GM19099 (cell line): Measurements from ENCODE around the gene ZCCHC14.

Source experiments
- POLR2A ChIP-seq: IDR thresholded peaks from 3 replicates; pipeline ENCODE4 v1.6.1; 2011; ENCODE audit warnings: low read depth; ENCODE audit not compliant: insufficient read length; ENCODE audit errors: extremely low read depth

ZCCHC14 gene

DNA sequence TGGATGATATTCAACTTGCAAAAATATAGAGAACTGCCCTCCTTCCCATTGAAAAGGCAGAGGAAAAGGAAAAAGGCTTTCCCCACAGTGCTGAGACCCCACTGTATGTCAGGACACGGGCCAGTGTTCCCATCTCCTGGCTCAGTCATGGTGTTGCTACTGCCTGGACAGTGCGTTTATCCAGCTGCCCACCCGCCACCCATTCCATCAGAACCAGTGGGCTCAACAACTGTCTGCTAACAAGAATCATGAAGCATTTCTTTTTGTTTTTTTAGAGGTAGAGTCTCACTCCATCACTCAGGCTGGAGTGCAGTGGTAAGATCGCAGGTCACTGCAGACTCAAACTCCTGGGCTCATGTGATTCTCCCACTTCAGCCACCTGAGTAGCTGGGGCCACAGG lies 120.5 kb downstream of the ZCCHC14 start:
- TF ChIP-seq POLR2A = no peak

DNA sequence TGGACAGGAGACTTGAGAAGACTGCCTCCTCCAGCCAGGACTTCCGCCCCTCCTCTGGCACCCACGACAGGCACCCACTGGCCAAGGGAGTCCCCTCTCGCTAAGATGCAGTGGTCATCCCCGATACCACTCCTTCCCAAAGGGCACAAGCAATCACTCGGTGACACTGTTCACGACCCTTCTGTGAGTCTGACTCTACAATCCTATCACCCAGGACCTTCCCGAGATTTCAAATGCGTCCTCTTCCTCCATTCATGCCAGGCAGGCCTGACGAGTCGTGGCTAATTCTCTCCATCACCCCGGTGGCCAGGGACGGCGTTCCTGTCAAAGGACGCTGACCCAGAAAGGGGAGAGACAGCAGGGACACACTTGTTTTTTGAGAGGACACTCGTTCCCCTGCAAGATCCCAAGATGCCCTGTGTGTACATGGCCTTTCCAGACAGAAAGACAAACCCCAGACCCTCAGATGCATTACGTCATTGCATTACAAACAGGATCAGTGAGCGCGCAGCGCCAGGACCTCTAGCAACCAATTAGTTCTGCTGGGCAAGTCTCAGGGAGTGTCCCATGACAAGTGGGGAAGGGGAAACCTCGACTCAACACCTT lies 121.5 kb downstream of the ZCCHC14 start:
- no peak for TF ChIP-seq POLR2A

DNA sequence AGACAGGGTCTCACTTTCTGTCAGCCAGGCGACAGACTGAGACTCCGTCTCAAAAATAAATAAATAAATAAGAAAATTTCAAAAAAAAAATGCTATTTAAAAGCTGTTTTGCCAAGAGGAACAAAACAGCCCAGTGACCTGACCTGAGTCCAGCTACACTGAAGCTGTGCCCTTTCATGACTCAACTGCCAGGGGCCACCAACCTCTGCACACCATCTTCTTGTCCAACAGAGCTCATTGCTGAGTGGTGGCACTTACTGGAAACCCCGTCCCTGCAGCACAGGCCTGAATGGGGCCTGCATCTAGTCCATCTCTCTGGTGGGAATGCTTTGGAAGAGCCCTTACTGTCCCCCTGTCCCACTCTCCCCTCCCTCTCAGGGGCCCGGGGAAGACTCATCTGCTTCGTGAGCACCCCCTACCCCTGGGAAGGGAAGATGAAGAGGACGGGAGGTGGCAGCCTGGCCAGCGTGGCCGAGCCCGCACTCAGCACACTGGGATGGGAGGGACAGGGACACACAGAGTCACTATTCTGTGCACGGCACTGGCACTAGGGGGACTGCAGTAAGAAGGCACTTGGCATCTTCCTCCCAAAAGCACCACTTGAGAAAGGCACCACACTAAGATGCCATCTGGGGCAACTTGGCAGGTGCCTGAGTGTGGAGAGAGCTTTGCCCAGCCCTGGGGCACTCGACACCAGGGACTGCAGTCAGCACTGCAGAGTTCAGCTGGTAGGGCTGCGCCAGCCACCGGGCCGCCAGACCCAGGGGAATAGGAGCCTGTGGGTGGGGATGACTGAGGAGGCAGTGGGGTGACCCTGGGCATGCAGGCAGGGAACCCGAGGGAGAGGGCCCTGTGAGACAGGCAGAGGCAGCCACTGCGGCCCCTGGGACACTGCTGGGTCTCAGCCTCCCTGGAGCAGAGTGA lies 122.8 kb downstream of the ZCCHC14 start:
- no peak for TF ChIP-seq POLR2A

DNA sequence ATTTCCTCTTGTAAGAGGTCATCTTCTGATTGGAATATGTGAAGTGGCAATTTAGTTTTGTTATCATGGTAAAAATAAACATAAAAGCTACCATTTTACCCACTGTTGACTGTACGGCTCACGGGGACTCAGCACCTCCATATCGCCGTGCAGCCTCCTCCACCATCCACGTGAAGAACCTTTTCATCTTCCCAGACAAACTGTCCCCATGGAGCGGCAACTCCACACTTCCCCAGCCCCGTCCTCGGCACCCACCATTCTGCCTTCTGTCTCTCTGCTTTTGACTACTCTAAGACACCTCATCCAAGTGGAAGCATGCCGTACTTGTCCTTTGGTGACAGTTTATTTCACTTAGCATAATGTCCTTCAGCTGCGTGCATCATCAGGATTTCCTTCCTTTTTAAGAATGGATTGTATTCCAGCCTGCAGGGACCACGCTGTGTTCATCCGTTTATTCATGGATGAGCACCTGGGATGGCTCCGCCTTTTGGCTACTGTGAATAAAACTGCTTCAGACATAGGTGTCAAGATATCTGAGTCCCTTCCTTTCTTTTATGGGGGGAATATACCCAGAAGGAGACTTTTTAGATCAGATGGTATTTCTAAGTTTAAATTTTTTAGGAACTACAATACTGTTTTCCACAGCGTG lies 123.6 kb downstream of the ZCCHC14 start:
- no peak for TF ChIP-seq POLR2A

DNA sequence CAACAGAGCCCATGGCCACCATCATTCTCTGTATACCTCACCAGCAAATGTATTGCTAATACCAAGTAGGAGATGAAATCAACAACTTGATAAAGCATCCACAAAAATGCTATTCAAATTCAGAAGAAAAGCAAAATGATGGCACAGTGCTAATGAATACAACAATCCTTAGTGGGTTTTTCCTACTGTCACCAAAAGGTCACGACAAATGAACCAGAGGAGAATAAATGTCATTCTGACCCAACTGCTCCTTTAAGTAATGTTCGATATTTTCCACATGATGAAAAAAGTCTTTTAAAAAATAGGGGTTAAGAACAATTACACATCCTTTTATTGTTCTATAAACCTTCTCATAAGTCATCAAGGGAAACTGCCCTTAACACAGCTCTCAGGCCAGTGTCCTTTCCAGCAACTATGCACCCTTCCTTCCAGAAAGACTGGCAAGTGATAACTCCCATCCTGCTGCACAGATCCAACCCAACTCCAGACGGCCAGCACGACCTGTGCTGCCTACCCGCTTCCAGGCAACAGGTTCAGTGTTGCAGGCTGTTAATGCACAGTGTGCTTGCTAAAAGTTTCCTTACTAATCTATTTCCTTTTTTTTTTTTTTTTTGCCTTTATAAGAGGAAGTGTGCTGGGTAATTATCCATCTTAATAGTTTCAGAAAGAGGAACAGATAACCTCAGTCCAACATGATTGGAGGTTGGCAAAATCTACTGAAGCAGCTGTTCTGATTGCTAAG lies 124.6 kb downstream of the ZCCHC14 start:
- TF ChIP-seq POLR2A = no peak

DNA sequence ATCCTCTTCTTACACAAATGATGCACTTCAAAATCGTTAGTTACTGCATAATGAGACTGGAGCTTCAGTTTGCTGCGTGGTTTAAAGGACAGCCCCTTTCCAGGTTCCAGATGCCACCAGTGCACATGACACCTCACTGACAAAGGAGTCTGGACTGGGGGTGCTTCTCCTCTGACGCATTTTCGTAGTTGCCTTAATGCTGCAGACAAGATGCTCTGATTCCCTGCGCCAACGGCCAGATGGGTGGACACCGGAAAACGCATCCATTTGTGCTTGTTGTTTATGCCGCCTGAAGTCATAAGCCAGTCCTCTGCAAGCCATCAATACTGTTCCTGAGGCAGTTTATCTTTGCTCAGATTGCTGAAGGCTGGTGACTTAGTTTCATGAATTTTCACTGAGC lies 125.3 kb downstream of the ZCCHC14 start:
- no peak for TF ChIP-seq POLR2A

DNA sequence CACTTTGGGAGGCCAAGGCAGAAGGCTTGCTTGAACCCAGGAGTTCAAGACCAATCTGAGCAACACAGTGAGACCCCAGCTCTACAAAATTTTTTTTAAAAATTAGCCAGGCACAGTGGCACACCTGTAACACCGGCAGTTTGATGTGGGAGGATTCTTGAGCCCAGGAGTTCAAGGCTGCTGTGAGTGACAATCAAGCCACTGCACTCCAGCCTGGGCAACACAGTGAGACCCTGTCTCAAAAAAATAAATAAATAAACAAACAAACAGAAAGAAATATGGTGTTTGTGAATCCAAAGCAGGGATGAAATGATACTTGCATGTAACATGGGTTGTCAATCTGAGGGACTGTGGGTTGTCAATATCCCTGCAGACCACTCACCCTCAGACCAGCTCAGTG lies 125.9 kb downstream of the ZCCHC14 start:
- no peak for TF ChIP-seq POLR2A

DNA sequence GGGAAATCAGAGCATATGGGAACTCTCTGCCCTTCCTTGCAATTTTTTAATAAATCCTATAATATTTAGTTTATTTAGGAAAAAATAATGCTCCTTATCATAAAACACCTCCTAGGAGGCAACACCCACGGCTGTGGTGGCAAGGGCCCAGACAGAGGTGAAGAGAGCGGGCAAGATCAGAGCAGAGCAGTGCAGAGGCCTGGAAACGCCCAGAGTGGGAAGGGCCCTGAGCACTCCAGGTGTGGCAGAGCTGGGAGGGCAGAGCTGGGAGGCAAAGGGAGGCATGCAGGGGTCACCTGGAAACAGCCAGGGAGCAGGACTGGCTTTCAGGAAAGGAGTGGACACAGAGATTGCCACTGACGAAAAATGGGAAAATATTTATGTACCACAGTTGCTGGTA lies 126.5 kb downstream of the ZCCHC14 start:
- no peak for TF ChIP-seq POLR2A

DNA sequence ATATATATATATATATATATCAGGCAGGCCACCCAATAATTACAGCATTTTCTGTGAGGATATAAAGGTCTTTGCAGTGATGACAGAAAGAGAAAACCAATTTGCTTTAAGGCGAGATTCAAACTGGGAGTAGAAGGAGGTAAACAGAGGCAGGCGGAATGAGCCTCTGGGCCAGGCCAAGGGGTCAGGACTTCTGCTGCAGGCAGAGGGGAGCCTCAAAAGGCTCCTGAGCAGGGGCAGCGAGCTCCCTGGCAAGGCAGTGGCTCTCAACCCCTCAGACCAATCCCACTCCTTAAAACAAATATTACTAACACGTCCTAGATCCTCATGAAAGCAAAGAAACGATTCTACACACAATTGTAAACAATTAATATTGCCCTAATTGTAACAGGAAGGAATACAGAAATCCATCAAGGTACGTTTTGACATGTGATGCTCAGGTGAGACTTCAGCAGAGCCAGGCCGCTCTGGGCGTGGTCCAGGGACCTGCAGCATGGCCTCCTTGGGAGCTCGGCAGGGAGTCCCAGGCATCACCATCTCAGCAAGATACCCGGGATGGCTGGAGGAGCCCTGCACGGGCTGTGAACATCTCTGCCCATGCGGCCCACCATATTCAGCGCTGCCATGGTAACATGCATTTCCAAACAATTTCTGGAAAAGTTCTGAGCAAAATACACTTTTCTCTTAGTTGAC lies 127.7 kb downstream of the ZCCHC14 start:
- no peak for TF ChIP-seq POLR2A

DNA sequence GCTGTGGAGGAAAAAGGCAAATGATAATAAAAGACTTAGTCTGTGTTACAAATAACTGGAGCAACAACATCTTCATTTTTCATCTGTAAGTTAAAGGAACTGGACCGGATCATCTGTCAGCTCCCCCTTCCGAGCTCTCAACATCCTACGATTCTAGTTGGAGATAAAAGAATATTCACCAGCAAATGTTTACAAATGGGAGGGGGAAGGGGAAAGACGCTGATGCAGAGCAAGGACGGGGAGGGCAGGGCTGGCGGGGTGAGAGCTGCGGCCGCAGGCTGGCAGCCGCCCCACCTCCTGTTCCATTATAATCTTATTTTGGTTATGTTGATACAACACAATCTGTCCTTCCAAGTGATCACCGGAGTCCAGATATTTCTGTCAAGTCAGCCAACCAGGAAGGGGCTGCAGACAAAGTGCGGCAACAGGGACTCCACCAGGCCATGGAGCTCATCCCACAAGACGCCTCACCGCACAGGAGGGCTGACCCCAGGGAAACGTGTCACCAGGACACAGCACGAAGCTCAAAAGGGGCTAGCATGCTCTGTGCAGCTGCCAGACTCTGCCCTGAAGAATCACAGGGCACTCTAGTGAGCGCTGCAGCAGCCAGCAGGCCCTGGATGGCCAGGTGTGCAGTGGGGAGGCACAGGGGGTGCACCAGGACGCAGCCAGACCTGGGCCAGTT lies 128.9 kb downstream of the ZCCHC14 start:
- no peak for TF ChIP-seq POLR2A

DNA sequence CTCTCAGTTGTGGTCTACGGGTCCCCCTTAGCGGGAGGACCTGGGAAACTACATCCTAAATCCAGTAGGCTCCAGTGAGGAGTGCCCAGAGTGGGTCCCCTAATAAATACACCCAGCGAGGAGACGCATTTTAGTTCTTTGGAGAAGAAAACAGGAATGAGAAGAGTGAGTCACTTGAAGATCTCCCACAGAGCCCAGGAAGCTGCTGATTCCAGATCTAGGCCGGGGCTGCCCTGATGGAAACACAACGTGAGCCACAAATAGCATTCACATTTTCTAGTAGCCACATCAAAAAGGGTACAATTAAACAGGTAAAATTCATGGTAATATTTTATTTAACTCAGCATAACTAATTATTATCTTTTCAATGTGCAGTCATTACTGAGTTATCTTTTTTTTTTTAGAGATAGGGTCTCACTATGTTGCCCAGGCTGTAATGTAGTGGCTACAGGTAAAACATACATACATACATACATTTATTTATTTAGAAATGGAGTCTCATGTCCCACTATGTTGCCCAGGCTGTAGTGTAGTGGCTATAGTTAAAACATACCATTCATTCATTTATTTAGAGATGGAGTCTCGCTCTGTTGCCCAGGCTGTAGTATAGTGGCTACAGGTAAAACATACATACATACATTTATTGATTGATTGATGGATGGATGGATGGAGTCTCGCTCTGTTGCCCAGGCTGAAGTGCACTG lies 130.8 kb downstream of the ZCCHC14 start:
- TF ChIP-seq POLR2A = no peak

DNA sequence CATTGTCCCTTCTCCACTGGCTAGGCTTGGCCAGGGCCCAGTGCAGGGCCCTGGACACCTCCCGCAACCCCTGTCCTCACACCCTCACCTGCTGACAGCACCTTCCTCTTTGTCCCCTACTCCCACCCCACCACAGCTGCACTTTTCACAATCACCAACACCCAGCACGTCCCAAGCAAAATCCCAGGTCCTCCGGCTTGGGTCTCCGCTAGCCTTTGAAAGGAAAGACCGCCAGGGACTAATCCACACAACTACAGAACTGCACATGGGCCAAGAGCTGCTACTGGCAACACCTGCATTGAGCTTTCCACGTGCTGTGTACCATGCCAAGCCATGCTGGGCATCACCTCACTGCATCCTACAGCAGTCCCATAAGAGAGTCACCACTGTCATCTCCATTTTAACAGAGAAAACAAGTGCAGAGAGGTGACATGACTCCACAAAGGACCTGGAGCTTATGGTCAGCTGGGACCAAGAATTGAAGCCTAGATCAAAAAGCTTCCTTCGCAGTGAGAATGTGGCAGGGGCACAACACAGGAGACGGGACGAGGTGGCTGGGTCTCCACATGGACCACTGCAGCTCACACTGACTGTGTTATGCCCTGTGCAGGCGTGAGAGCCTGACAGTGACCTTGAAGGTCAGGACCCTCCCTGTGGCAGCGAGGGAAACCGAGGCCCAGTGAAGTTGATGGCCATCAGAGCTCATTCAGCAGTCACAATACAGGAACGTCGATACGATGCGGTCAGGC lies 131.8 kb downstream of the ZCCHC14 start:
- TF ChIP-seq POLR2A = no peak

DNA sequence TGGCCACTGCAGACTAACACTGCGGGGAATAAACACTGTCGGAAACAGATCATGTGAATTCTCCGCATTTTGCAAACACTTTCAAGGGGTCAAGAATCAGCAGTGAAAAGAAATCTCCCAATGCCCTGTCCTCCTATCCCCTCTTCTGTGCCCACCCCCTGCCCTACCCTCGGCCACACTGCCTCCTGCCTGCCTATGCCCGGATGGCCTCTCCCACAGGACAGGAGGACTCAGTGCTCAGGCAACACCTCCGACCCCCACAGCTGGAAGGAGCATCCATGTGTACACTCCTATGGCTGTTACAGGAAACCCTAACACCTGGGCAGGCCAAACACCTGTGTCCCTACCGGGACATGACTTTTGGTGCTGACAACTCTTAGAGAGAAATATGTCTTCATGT lies 133.7 kb downstream of the ZCCHC14 start:
- no peak for TF ChIP-seq POLR2A
